ENCODE measurements around the gene HOXB4.

The HOXB4 gene

DNA sequence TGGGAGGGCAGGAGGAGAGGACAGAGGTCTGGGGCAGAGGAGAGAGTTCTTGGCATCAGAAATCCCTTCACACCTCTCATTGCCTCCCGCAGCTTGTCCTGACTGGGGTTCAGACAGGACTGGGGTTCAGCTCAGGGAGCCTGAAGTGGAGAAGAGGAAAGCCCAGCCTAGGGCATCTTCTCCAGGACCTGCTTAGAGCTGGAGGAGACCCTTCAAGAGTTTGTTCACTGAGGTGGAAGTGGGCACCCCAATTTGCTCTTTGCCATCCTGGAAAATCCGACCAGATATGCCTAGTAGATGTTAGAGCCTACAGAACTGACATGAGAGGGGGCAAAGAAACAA, 9.9 kb upstream of the HOXB4 start:
- Histone ChIP-seq H3K4me3 (ENCODE audit: low read depth, low read length) (no peak overlapping the region), H3K27me3 (peaks cover 96% of the 10 kb centered on the region)
- no peak for TF ChIP-seq CTCF (IDR thresholded peaks at IDR 0.05; ENCODE audit: low read depth, low read length)

GRCh38 chr17:48587276-48588073, 9.3 kb upstream of the HOXB4 start:
- H3K36me3 ChIP-seq: no peaks in the 10 kb centered on the region
- H3K4me3 ChIP-seq (ENCODE audit: low read depth, low read length): no peak overlapping the region
- no peaks in the 10 kb centered on the region for H3K9me3 ChIP-seq
- H3K4me1 ChIP-seq: no peaks in the 10 kb centered on the region
- no peak for DNase-seq
- no peak for TF ChIP-seq CTCF (IDR thresholded peaks at IDR 0.05; ENCODE audit: low read depth, low read length)
- peaks cover 96% of the 10 kb centered on the region for H3K27me3 ChIP-seq

More for the DNA sequence above, 9.9 kb upstream of the HOXB4 start:
- DNase-seq: no peak
- Histone ChIP-seq H3K4me1 (no peaks in the 10 kb centered on the region), H3K9me3 (no peaks in the 10 kb centered on the region), H3K36me3 (no peaks in the 10 kb centered on the region)

DNA sequence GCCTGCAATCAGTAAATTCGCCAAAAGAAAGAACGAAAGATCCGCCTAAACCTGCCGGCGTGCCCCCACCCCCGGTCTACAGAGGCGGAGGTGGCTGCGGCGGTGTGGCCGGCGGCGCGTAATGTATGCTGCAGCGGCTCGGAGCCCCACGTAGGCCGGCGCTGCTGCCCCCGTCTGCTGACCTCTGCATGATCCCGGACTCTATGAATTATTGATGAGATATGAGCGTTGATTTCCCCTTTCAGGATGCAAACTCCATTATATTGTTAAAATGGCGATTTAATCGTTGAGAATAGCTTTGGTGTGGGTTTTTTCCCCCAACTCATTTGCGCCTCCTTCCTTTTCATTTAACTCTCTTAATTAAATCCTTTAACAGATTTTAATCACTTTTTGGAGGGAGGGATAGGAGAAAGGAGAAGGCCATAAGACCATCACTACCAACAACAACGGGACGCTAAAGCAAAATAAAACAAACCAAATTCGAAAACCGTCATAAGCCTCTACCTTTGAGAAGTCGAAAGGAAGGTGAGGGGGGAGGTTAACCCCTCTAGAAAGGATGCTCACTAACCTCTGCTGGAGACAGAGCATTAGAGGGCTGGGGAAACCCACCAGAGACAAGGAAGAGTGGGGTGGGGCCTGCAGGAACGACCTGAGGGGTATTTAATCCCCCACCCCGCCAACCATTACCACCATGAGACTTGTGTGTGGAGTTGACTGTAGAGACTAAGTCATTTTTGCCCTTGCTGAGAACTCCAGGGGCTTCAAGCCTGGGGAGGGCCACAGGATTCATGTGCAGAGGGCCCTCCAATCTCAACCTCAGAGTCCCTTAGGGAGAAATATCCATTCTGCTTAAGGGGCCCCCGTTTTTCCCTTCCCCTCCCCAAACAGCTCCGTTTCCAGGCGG, 8.5 kb upstream of the HOXB4 start:
- H3K4me1 ChIP-seq: no peaks in the 10 kb centered on the region
- no peak overlapping the region for H3K4me3 ChIP-seq (ENCODE audit: low read depth, low read length)
- H3K36me3 ChIP-seq: no peaks in the 10 kb centered on the region
- no peak for TF ChIP-seq CTCF (IDR thresholded peaks at IDR 0.05; ENCODE audit: low read depth, low read length)
- no peaks in the 10 kb centered on the region for H3K9me3 ChIP-seq
- peaks cover 98% of the 10 kb centered on the region for H3K27me3 ChIP-seq
- no peak for DNase-seq

GRCh38 chr17:48584223-48584741, 6.1 kb upstream of the HOXB4 start:
- H3K27me3 ChIP-seq: peaks cover 98% of the 10 kb centered on the region
- no peaks in the 10 kb centered on the region for H3K36me3 ChIP-seq
- no peaks in the 10 kb centered on the region for H3K4me1 ChIP-seq
- TF ChIP-seq CTCF (IDR thresholded peaks at IDR 0.05; ENCODE audit: low read depth, low read length): no peak
- no peaks in the 10 kb centered on the region for H3K9me3 ChIP-seq
- no peak overlapping the region for H3K4me3 ChIP-seq (ENCODE audit: low read depth, low read length)
- no peak for DNase-seq

- no peak for TF ChIP-seq CTCF (IDR thresholded peaks at IDR 0.05; ENCODE audit: low read depth, low read length)
- peaks cover 98% of the 10 kb centered on the region for H3K27me3 ChIP-seq
- no peaks in the 10 kb centered on the region for H3K4me1 ChIP-seq
- no peaks in the 10 kb centered on the region for H3K36me3 ChIP-seq
- no peak for DNase-seq
- H3K9me3 ChIP-seq: no peaks in the 10 kb centered on the region
- no peak overlapping the region for H3K4me3 ChIP-seq (ENCODE audit: low read depth, low read length)
Observed at GRCh38 chr17:48583708-48584222, 5.6 kb upstream of the HOXB4 start.

Data from BE2C (cell line).